ENCODE measurements around the gene PLEKHA4.
"Not testable (repeated sequence)": the region's sequence is repeated elsewhere in the genome, so short reads cannot be mapped to it uniquely, and the experiment has no call there.

The PLEKHA4 gene

GRCh38 chr19:48900477-48901406 lies 32.3 kb upstream of the PLEKHA4 start:
- H3K9me3 Mint-ChIP-seq = no peaks in the 10 kb centered on the region
- H3K27me3 Mint-ChIP-seq = peaks cover 19% of the 10 kb centered on the region
- peak; percentile 42 for DNase-seq
- H3K36me3 Mint-ChIP-seq = peaks cover 39% of the 10 kb centered on the region
- peaks cover 35% of the 10 kb centered on the region for H3K4me1 Mint-ChIP-seq
- peak overlapping the region; percentile 96 for H3K4me3 Mint-ChIP-seq
- peak overlapping the region; percentile 97 for H3K27ac Mint-ChIP-seq
- CTCF ChIA-PET = interaction anchor here (0.7 to 1.5 kb wide), 5 partner anchors 18 to 255 kb away, joined by 3 to 4 read pairs (median 3); no protein-coding TSS in a partner anchor

DNA sequence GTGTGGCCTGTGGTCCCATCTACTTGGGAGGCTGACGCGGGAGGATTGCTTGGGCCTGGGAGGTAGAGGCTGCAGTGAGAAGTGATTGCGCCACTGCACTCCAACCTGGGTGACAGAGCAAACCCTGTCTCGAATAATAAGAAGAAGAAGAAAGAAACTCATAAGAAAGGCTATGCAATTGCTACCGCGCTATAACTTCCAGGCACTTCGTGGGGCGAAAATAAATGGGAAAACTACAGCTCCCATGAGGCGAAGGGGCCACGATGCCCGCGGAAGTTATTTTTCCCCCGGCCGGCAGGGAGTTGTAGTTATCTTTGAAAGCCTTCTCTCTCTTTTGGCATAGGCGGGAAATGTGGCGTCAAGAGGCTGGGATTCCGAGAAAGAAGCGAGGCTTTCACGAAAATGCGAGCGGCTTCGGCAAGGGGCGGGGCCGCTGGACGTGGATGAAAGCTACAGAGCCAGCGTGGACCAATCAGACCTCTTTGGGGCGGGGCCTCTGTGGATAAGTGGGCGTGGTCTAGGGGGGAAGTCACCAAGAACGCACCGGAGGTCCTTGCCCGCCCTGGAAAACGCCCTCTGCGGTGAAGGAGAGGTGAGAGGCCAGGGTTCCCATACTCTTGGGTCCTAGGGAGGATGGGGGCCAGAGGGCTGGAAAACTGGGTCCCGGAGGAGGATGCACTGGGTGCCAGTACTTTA lies 31.5 kb upstream of the PLEKHA4 start, which contains the start of gene NUCB1:
Gene NUCB1 (plus strand): TSS at position 532 of the 696 bp plus-strand sequence. CDS start 485 bp downstream, outside the sequence.
- peaks cover 32% of the 10 kb centered on the region for H3K36me3 Mint-ChIP-seq
- peak; percentile 100 for DNase-seq
- H3K27ac Mint-ChIP-seq = peak within 1 kb of the TSS; percentile 97
- peak within 1 kb of the TSS; percentile 96 for H3K4me3 Mint-ChIP-seq
- peaks cover 27% of the 10 kb centered on the region for H3K27me3 Mint-ChIP-seq
- CTCF ChIA-PET = interaction anchor here (0.7 to 1.5 kb wide), 5 partner anchors 17 to 254 kb away, joined by 3 to 4 read pairs (median 3); no protein-coding TSS in a partner anchor
- no peaks in the 10 kb centered on the region for H3K9me3 Mint-ChIP-seq
- peaks cover 40% of the 10 kb centered on the region for H3K4me1 Mint-ChIP-seq

GRCh38 chr19:48899386-48899749 lies 31.0 kb upstream of the PLEKHA4 start:
- not testable (repeated sequence) for DNase-seq, H3K9me3 Mint-ChIP-seq, H3K4me3 Mint-ChIP-seq
- H3K4me1 Mint-ChIP-seq = peaks cover 43% of the 10 kb centered on the region
- peaks cover 32% of the 10 kb centered on the region for H3K27me3 Mint-ChIP-seq
- CTCF ChIA-PET = interaction anchor here (0.7 to 1.5 kb wide), 4 partner anchors 55 to 254 kb away, joined by 3 to 4 read pairs (median 4); no protein-coding TSS in a partner anchor
- peaks cover 26% of the 10 kb centered on the region for H3K36me3 Mint-ChIP-seq
- peak overlapping the region; percentile 76 for H3K27ac Mint-ChIP-seq

DNA sequence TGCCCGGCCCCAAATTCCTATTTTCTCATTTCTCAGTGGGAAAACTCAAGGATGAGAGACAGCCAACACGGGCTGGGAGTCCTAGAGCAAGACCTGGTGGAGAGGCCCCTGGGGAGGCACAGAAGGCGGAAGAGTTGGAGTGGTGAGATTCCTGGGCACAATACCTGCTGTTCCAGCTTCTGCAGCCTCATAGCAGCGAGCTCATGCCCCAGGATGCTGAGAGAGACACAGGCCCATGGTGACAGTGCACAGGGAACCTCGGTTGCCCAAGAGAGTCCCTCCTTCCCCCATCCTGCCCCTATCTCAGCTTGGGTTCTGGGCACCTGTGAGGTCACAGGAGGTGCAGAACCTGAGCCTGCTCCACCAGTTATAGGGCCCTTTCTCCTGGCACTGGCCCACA lies 28.8 kb upstream of the PLEKHA4 start:
- Mint-ChIP-seq H3K27ac (no peak overlapping the region), H3K9me3 (no peaks in the 10 kb centered on the region), H3K27me3 (peaks cover 51% of the 10 kb centered on the region), H3K36me3 (peaks cover 14% of the 10 kb centered on the region), H3K4me3 (no peak overlapping the region), H3K4me1 (peaks cover 33% of the 10 kb centered on the region)
- CTCF ChIA-PET = no interaction called here
- no peak for DNase-seq

GRCh38 chr19:48896191-48896720 lies 27.8 kb upstream of the PLEKHA4 start:
- Mint-ChIP-seq H3K27ac (no peak overlapping the region), H3K4me3 (no peak overlapping the region)

GRCh38 chr19:48895226-48895625 lies 26.8 kb upstream of the PLEKHA4 start:
- Mint-ChIP-seq H3K4me1 (peaks cover 20% of the 10 kb centered on the region), H3K27ac (no peak overlapping the region), H3K27me3 (peaks cover 60% of the 10 kb centered on the region), H3K4me3 (no peak overlapping the region), H3K9me3 (no peaks in the 10 kb centered on the region), H3K36me3 (peaks cover 1% of the 10 kb centered on the region)
- no peak for DNase-seq
- CTCF ChIA-PET = no interaction called here

More at GRCh38 chr19:48896191-48896720, 27.8 kb upstream of the PLEKHA4 start:
- Mint-ChIP-seq H3K9me3 (no peaks in the 10 kb centered on the region), H3K4me1 (peaks cover 24% of the 10 kb centered on the region), H3K36me3 (peaks cover 7% of the 10 kb centered on the region), H3K27me3 (peaks cover 55% of the 10 kb centered on the region)
- peak; percentile 56 for DNase-seq
- CTCF ChIA-PET = no interaction called here

DNA sequence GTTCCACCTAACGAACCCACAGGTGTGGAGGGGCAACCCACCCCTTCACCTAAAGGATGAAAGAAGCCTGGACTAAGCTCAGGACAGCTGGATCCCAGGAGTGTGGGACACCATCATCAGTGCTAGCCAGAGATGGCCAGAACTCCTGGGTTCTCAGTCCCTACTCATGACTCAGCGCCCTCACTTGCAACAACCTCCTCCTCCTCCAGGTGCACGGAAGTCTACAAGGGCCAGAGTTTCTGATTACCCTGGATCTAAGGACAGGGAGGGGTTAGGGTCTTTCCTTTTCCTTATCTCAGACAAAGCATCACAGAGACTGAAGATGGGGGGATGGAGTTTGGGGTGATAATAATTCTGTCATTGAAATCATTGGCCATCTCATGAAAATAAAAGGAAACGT lies 22.1 kb upstream of the PLEKHA4 start:
- no peak for DNase-seq
- Mint-ChIP-seq H3K36me3 (no peaks in the 10 kb centered on the region), H3K27ac (no peak overlapping the region), H3K4me3 (no peak overlapping the region), H3K9me3 (no peaks in the 10 kb centered on the region), H3K27me3 (peaks cover 42% of the 10 kb centered on the region), H3K4me1 (peaks cover 6% of the 10 kb centered on the region)
- CTCF ChIA-PET = no interaction called here

GRCh38 chr19:48889496-48889895 lies 21.1 kb upstream of the PLEKHA4 start:
- H3K4me1 Mint-ChIP-seq, H3K27ac Mint-ChIP-seq, H3K36me3 Mint-ChIP-seq, CTCF ChIA-PET, DNase-seq, H3K9me3 Mint-ChIP-seq, H3K4me3 Mint-ChIP-seq: not testable (repeated sequence)
- H3K27me3 Mint-ChIP-seq = peaks cover 32% of the 10 kb centered on the region

- no peak overlapping the region for H3K4me3 Mint-ChIP-seq
- H3K27me3 Mint-ChIP-seq = peaks cover 21% of the 10 kb centered on the region
- DNase-seq = no peak
- H3K36me3 Mint-ChIP-seq = peaks cover 3% of the 10 kb centered on the region
- CTCF ChIA-PET = no interaction called here
- H3K4me1 Mint-ChIP-seq = no peaks in the 10 kb centered on the region
- H3K9me3 Mint-ChIP-seq = no peaks in the 10 kb centered on the region
- no peak overlapping the region for H3K27ac Mint-ChIP-seq
Observed at GRCh38 chr19:48887861-48888612, 19.6 kb upstream of the PLEKHA4 start.

- CTCF ChIA-PET = no interaction called here
- no peak overlapping the region for H3K27ac Mint-ChIP-seq
Observed at GRCh38 chr19:48883726-48884125, 15.3 kb upstream of the PLEKHA4 start.

DNA sequence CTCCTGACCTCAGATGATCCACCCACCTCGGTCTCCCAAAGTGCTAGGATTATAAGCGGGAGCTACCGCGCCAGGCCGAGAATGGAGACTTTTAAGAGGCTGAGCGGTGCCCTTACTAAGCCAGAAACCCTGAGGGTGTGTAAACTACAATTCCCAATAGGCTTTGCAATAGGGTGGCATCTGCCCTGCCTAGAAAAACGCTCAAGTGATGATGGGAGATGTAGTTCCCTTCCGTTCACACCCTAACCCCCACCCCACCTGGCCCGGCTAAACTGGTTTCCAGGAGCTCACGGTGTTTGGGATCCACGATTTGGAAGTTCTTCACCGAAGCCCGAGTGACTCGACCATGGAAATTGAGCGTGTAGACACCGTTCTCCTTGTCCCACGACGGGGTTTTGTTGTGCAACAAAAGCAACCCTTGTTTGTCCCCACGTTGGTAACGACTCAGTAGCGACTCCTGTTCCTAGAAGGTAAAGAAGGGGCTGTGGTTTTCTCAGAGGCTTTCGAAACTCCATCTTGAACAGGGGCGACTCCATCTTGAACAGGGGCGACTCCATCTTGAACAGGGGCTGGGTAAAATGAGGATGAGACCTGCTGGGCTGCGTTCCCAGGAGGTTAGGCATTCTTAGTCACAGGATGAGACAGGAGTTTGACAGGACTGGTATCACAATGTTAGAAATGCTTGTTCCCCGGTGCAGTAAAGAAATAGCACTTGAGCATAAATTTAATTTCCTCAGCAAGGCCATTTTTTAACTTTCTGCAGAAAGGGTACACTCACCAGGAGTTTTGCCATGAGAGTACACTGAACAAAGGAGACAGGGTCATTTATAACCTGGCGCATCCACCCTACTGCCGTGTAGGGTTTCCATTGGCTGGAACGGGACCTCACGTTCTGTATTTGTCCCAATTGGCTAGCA lies 13.6 kb upstream of the PLEKHA4 start:
- Mint-ChIP-seq H3K36me3 (peaks cover 14% of the 10 kb centered on the region), H3K27ac (no peak overlapping the region), H3K4me1 (peaks cover 18% of the 10 kb centered on the region), H3K4me3 (no peak overlapping the region), H3K9me3 (peaks cover 3% of the 10 kb centered on the region), H3K27me3 (no peaks in the 10 kb centered on the region)
- CTCF ChIA-PET = interaction anchor here (1.1 kb wide), 1 partner anchor 18 kb away, joined by 3 read pairs; the partner anchor contains the start of gene NUCB1
- no peak for DNase-seq

More at GRCh38 chr19:48883726-48884125, 15.3 kb upstream of the PLEKHA4 start:
- peaks cover 1% of the 10 kb centered on the region for H3K27me3 Mint-ChIP-seq
- peaks cover 7% of the 10 kb centered on the region for H3K36me3 Mint-ChIP-seq
- H3K4me1 Mint-ChIP-seq = peaks cover 1% of the 10 kb centered on the region
- H3K9me3 Mint-ChIP-seq = peaks cover 3% of the 10 kb centered on the region
- no peak overlapping the region for H3K4me3 Mint-ChIP-seq
- no peak for DNase-seq

GRCh38 chr19:48879696-48880095 lies 11.3 kb upstream of the PLEKHA4 start:
- H3K4me3 Mint-ChIP-seq, DNase-seq, H3K9me3 Mint-ChIP-seq, H3K27me3 Mint-ChIP-seq, H3K27ac Mint-ChIP-seq, CTCF ChIA-PET: not testable (repeated sequence)
- H3K4me1 Mint-ChIP-seq = peaks cover 37% of the 10 kb centered on the region
- peaks cover 26% of the 10 kb centered on the region for H3K36me3 Mint-ChIP-seq

Data from activated naive CD4-positive, alpha-beta T cell treated with anti-CD3 and anti-CD28 coated beads, Interleukin-2, amount 10 ng/mL, durations not matched to agents 7 days and 5 days (primary cell).